OCI-M2 (cell line): ENCODE measurements around the gene UBAP2.

Experiments
- DNase-seq: peaks from one replicate; lab custom pipeline; 2025; ENCODE audit not compliant: unreplicated experiment; lab: John Stamatoyannopoulos, UW

Gene UBAP2, protein sequence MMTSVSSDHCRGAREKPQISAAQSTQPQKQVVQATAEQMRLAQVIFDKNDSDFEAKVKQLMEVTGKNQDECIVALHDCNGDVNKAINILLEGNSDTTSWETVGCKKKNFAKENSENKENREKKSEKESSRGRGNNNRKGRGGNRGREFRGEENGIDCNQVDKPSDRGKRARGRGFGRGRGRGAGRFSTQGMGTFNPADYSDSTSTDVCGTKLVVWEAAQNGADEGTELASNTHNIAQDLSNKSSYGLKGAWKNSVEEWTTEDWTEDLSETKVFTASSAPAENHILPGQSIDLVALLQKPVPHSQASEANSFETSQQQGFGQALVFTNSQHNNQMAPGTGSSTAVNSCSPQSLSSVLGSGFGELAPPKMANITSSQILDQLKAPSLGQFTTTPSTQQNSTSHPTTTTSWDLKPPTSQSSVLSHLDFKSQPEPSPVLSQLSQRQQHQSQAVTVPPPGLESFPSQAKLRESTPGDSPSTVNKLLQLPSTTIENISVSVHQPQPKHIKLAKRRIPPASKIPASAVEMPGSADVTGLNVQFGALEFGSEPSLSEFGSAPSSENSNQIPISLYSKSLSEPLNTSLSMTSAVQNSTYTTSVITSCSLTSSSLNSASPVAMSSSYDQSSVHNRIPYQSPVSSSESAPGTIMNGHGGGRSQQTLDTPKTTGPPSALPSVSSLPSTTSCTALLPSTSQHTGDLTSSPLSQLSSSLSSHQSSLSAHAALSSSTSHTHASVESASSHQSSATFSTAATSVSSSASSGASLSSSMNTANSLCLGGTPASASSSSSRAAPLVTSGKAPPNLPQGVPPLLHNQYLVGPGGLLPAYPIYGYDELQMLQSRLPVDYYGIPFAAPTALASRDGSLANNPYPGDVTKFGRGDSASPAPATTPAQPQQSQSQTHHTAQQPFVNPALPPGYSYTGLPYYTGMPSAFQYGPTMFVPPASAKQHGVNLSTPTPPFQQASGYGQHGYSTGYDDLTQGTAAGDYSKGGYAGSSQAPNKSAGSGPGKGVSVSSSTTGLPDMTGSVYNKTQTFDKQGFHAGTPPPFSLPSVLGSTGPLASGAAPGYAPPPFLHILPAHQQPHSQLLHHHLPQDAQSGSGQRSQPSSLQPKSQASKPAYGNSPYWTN

DNA sequence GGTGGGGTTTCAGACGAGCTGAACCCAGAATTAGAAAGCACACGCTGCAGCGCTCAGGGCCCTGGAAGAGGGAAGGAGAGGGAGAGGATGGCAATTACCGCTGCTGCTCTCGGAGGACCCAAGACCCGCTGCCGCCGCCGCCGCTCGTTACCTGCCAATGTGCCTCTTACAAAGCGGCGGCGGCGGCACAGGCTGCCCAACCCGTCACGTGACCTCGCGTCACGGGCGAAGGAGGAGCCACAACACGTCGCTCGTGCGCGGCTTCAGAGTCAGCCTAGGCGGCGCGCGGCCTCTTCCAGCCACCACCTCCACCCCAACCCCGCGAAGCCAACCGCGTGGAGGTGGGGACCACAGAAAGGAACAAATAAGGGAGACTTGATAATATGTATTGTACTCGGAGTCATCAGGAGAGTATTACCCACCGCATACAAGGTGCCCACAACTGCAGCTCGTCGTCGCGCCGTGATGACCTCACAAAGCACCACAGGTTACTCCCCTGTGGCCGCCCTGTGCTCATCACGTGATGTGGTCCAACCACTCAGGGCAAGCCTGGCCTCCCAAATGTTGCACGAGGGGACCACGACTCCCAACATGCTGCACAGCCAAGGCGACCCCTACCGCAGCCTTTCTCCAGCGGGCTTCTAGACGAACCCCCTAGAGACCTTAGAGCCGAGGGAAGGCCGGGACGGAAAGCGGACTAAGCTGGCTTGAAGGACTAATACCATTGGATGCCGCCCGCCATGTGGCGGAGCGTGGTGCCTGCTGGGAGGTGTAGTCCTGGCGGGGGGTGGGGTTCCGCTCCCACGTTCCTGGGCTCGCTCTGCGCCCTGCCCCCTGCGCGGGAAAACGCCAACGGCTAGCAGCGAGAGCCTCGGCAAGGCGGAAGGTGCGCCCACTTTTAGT, at the start of gene UBAP2:
Gene UBAP2, minus strand, starts transcription at position 161 of the 903 bp plus-strand sequence. CDS start 31,739 bp downstream, outside the sequence.
- DNase-seq: peak; percentile 96

DNA sequence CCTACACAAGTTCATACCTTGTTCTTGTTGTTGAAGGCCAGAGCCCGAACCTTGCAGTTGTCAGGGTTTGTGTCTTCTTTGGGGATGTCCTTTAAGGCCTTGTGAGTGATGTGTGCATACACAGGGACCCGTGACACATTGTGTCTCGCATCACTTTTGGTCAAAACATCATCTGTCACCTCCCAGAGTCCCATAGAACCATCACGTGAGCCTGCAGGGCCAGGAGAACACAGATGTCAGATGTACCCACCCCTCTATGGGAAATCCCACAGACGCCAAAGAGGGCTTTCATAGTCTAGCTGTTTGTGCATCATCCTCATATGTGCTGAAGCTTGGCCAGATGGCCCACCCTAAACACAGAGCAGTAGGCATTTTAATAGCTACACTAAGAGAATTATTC, 49.6 kb upstream of the UBAP2 start:
- no peak for DNase-seq

DNA sequence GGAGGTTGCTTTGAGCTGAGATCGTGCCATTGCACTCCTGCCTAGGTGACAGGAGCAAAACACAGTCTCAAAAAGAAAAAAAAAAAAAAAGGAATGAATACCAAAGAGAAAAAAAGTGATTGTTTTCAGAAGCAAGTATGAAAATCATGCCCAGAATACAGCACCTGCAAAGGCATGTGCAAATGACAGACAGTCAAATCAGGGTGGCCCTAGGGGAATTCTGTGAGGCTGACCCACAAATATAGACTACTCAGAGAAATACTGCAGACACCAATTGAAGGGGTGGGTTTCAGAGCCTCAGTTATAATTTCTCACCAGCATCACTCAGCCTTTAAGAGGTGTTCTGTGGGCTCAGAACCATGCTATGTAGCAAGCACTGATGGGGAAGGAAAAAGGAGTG, 49.2 kb upstream of the UBAP2 start:
- DNase-seq: no peak

DNA sequence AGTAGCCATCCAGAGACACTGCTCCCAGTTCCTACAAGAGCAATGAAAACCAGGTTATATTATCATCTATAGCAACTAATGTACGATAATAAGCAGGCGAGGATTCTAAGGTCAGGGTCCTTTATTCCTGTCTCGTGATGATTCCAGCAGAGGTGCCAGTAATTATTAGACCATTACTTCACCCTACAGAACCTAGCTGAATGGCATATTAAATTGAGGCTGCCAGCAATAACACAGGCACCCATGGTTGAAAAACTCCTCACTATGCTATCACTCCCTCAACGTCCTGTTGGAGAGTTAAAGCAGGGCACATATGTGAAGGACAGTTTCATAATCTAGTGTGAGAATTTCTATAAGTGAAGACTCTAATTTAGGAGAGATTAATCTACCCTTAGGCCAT, 48.1 kb upstream of the UBAP2 start:
- DNase-seq: no peak

DNA sequence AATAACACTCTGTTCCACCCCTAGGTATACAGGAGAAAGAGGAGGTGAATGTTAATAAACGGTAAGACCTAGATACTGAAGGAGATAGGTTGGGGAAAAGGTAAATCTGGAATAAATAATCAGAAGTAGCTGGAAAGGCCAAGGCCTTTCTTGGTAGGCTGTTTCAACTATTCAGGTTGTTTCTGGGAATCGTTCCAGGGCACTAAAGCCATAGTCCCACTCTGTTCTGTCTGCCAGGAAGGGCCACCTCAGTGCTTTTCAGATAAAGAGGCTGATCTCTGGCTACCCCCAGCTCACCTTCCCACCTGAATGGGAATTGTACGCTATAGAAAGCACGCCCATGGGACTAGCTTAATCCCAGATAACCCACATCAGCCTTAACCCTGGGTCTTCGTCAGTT, 44.9 kb upstream of the UBAP2 start:
- no peak for DNase-seq

DNA sequence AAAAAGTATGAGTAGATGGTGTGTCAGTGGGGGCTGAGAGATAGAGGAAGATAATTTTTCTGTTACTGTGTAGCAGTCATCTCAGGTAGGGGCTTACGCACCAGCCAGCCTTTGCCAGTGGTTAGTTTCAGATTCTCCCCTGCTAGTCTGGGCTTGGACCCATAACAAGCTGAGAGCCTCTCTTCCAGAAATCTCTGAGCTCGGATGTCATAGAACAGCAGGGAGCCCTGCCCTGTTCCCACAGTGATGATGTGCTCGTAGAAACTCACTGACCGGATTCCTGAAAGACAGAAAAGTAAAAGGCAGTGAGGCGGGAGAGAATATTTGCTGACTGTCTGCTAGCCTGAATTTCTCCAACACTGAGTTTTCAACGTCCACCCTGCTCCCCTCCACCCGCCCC, 40.6 kb upstream of the UBAP2 start:
- no peak for DNase-seq

DNA sequence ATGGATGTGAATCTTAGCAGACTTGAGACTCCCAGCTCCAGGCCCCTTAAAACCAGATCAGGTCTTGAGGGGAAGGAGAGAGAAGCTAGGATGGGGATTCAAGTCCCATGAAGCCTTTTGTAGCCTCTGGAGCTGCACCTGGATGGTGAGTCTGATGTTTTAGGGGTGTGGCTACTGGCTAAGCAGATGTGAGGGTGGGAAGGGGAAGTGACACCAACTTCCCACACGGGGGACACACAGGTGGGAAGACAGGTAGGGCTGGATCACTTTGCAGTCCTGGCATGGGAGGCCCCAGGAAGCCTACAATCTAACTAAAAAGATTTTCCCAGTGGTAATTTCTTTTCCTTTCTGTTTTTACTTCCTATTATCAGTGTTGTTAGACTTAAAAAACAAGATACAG, 38.7 kb upstream of the UBAP2 start:
- DNase-seq: no peak

DNA sequence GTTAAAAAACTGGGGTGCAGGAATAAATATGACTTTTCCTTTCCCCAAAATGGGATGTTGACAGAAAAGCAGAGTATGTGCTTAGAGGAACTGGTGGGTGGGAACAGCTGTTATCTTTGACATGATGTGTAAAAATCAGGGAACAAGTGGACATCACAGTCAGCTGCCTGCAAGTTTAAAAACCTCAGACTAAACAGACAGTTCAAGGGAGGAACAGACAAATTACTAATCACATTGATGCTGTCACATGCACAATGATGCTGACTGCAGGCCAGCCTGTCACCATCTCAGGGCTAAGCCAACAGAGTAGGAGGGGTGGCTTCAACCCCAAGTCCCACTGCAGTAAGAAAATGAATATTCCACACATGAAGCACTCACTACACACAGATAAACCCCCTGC, 38.2 kb upstream of the UBAP2 start:
- no peak for DNase-seq

DNA sequence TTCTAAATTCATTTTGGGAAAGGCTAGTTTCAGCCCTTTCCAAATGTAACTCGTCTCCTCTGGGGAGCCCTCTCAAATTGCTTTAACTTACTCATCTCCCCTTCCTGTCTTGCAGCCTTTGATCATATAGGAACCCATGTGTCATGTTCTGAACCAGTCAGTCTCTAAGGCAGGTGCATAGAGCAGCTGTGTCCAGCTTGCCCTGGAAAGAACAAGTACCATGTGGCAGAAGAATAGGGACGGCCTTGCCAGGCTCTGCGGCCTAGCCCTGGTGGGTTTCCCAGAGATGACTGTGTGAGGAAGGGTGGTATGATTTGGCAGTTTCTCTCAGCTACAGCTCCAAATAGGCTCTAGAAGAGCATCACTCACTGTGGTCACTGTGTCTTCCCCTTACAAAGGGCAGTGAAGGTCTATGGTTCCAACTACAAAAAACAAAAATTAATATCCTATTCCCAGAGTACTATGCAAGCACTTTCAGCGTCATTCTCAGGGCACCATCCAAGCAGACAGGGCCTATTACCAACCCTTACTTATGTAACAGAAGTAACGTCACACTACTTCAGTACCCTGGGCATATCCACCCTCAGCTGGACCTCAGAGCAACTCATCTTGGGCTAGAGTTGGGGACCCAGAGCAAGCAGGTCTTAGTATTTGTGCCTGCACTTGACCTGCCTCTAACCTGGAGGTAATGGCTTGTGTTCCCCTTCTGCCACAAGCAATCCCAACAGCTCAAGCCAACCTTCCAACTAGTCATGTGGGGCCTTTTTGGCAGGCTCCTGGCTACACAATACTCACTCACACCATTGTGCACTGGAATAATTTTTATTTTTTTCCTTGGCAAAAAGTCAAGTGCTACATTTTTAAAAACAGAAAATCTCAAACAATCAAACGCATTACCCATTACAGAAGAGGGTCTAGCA, 37.2 kb upstream of the UBAP2 start:
- no peak for DNase-seq

DNA sequence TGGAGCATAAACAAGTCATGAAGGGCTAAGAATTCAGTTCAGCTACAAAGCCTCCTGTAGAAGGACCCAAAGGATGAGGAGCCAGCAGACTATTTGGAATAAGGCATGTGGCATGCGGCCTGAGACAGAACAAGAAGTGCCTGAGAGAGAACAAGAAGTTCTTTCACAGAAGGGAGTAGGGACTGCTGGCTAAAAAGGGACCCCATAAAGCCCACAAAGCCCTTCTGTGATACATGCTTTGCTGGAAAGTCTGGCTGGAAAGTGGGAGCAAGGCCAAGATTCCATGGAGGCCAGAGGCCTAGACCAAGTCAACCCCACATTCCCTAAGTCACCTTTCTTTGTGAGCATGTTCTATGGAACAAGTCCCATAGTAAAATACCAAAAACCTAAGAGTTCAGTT, 35.9 kb upstream of the UBAP2 start:
- DNase-seq: no peak

DNA sequence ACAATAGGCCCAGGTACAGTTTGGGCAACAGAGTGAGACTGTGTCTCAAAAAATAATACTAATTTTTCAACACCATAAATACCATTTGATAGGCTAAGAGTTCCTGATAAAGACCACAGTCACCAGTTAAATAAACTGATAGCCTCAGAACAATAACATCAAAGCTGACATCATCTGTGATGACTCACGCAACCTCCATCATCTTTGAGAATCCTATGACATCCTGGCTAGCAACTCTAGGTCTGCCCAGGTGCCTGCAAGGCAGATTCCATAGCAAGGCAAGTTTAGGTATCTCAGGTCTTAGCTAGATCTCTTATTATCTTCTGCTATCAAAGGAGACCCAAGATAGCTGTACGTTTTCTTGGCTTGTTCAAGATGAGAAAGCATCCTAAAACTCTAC, 30.5 kb upstream of the UBAP2 start:
- DNase-seq: no peak

DNA sequence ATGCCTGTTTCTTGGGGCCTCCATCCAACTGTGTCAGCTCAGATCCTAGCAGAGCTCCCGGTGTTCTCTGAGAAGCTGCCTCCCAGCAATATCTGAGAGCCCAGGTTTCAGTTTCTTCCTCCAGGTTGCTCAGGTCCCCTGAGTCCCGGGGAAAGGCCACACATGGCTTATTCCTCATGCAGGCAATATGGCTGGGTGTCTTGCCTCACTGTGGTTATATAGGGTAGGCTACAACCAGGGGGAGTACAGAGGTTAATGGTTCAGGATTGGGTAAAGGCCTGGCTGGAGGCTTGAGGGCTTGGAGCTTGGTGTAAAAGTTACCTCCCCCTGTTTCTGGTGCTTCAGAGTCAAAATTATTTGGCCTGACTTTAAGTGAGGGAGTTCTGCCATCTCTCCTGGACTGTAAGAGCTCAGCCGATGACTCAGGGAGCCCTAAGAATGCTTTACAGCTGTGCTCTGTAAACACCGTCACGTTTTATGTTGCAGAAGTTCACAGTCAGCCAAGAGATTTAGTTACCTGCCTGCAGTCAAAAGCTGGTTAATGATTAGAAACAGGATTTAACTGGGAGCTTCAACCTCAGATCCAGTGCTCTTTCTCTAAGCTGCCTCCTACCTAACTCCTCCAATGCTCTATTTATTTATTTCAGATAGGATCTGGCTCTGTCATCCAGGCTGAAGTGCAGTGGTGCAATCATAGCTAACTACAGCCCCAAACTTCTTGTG, 24.3 kb upstream of the UBAP2 start:
- DNase-seq: no peak

DNA sequence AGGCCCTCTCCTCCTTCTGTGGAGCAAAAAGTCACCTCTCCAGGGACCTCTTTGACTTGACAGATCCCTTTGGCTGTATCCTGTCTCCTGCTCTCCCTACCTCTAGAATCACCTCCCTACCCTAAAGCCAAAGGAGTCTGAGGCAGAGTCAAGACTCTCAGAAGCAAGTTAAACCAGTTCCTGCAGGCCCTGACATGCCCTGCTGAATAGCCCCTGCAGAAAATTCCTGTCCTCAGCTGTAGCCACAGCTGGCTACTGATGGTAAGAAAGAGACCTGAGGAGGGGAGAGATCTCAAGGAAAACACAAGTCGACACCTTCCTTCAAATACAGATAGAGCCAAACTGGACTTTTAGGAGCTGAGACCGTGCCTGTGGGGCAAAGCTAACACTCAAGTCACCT, 23.7 kb upstream of the UBAP2 start:
- DNase-seq: no peak

DNA sequence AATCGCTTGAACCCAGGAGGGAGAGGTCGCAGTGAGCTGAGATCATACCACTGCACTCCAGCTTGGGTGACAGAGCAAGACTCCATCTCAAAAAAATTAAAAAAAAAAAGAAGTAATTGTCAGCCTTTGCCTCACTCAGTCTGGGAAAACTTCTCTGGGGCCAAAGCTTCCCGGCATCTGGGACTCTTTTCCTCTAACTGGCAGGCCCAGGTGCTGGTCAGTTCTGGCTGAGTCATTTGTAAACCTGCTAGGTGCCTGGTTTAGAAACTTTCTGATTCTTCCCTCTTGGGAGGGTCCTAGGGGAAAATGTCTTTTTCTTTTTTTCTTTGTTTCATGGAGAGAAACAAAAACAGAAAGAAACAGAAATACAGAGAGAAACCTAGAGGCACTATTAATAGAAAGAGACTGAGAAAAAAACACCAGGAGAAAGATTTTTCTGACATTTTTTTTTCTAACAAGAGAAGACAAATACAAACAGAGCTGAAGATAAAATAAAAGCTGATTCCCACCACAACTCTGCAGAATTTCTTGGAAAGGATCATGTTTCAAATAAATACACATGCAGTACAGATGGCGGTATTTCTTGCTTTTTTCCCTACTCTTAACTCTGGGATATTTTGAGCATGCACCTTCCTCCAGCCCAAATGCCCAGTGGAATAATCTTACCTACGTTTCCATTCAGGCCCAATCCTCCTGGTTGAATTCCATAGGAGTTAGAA, 22.1 kb upstream of the UBAP2 start:
- DNase-seq: no peak

DNA sequence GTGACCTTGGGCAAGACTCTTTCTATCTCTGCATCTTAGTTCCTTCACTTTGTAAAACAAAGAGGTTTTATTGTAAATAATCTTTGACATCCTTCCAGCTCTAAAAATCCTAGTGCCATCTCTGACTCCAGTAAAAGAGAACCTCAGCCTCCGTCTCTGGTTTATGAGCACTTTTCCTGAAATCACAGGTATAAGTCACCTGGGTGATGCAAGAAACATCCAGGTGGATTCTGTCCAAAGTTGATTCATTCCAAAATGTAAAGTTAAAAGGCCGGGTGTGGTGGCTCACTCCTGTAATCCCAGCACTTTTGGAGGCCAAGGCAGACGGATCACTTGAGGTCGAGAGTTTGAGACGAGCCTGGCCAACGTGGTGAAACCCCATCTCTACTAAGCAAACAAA, 21.1 kb upstream of the UBAP2 start:
- no peak for DNase-seq

DNA sequence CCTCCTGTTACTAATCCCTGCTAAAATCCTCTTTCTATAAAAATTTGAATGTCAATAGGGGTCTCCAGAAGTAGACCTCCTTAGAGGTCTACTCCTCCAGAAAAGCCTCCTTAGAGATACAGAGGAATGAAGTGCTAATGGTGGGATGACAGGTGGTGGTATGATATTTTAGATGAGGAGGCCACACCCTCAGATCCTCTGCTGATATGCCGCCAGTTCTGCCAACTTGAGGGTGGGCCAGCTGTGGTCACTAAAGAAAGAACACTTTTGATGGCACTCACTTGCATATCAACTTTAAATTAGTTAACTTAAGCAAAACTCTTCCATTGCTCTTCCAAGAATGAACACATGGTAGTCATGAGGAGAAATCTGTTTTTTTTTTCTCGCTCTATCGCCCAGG, 16.9 kb upstream of the UBAP2 start:
- no peak for DNase-seq

DNA sequence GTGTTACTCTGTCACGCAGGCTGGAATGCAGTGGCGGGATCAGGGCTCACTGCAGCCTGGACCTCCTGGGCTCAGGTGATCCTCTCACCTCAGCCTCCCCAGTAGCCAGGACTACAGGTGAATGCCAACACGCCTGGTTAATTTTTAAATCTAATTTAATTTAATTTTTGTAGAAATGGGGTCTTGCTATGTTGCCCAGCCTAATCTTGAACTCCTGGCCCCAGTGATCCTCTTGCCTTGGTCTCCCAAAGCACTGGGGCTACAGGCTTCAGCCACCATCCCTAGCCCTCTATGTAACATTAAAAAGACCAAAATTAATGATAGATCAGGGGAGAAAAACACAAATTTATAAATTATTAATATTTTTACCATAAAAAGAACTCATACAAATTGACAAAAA, 11.3 kb upstream of the UBAP2 start:
- DNase-seq: no peak

DNA sequence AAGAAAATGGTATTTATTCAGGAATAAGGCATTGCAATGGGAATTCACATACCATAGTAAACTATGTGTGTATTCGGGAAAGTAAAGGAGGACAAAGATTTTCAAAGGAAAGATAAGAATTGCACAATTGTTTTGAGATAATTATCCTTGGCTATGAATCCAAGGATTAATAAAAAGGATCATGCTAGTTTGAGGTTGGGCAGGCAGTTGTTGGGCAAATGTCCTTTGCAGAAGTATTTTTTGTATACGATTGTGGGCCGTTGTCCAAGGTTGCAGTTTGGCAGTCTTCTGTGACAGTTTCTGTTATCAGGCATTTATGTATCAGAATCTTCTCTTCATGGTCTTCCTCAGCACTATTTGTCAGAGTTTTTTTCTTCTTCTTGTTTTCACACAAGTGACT, 10.6 kb upstream of the UBAP2 start:
- no peak for DNase-seq
